HepG2 (cell line): ENCODE data around the gene TBC1D24. TPM values are rescaled to one million over a fixed set of nuclear protein-coding genes. Genes with fewer than 3 reads are reported as not detected.

Experiments
- ATAC-seq: fragments of 200-7000 bp; cut with Tn5 transposase; 3 replicates; pipeline ENCODE4 v1.9.1; 2020; ENCODE audit warnings: mild to moderate bottlenecking, moderate library complexity
- BruUV-seq: library from RNA; stranded (reverse); fragments of 400-500 nt; replicated peaks from 2 replicates; lab custom pipeline; 2021; lab: Mats Ljungman, UMichigan
- CTCF ChIA-PET: fragments of 300-600 bp; formaldehyde crosslinking; extraction: SDS; loops from one replicate; lab custom pipeline; 2021; ENCODE audit warnings: low total read pairs, inconsistent platforms, low intra/inter-chr PET ratio; lab: Yijun Ruan, JAX
- POLR2A ChIA-PET: fragments of 350-600 bp; sonication (Branson Sonifier 250); formaldehyde crosslinking; loops from one replicate; lab custom pipeline; 2020; ENCODE audit warnings: antibody characterized with exemption, inconsistent platforms; lab: Yijun Ruan, JAX
- DNase-seq: peaks from one replicate; pipeline ENCODE4 v3.0.0-alpha.2; 2015; ENCODE audit warnings: low spot score
- FAIRE-seq: peaks from 3 replicates; lab custom pipeline; 2011; peaks lifted over from hg19 to GRCh38; lab: Jason Lieb, UNC
- H2AFZ ChIP-seq: one replicate; pipeline ENCODE4 v1.6.1; 2011; ENCODE audit warnings: low read length, inconsistent platforms
- H3K27ac ChIP-seq: fragments of 300-600 bp; 3 replicates; pipeline ENCODE4 v1.8.0; 2011; ENCODE audit warnings: mixed run types, mild to moderate bottlenecking, mixed read lengths, low read length, inconsistent platforms; ENCODE audit not compliant: insufficient read depth; ENCODE audit errors: extremely low read length
- H3K27me3 ChIP-seq, 2 experiments: fragments of 200-600 bp in 1 of 2; 2 replicates in 1 of 2; 3 replicates in 1 of 2; pipeline versions ENCODE4 v1.6.0 to v1.8.0; 2011; ENCODE audit warnings: low read length in 2 of 2, mild to moderate bottlenecking in 2 of 2, moderate library complexity in 2 of 2, inconsistent platforms in 1 of 2; ENCODE audit not compliant: insufficient read depth in 2 of 2, control insufficient read depth in 1 of 2
- H3K36me3 ChIP-seq, 2 experiments: fragments of 200-600 bp in 1 of 2; replicated peaks in 1 of 2; 2 replicates in 1 of 2; 3 replicates in 1 of 2; pipeline versions ENCODE4 v1.5.1 to v1.8.0; 2011; ENCODE audit warnings: low read length in 2 of 2, inconsistent platforms in 1 of 2; ENCODE audit not compliant: insufficient read depth in 2 of 2, control insufficient read depth in 1 of 2
- H3K4me1 ChIP-seq: 2 replicates; pipeline ENCODE4 v1.5.1; 2012; ENCODE audit warnings: low read length, inconsistent platforms; ENCODE audit not compliant: insufficient read depth
- H3K4me2 ChIP-seq: 2 replicates; pipeline ENCODE4 v1.6.0; 2011; ENCODE audit warnings: low read depth, low read length, inconsistent platforms
- H3K4me3 ChIP-seq, 3 experiments: fragments of 200-600 bp in 1 of 3; sonication (generic), shearing (Covaris generic) in 1 of 3; replicated peaks in 1 of 3; 2 replicates each; pipeline ENCODE4 v1.5.1; 2011 to 2016; ENCODE audit warnings: low read length in 3 of 3, inconsistent platforms in 2 of 3, low read depth in 2 of 3, mild to moderate bottlenecking in 2 of 3, control low read depth in 1 of 3, mixed read lengths in 1 of 3; ENCODE audit not compliant: insufficient read depth in 1 of 3
- H3K79me2 ChIP-seq: one replicate; pipeline ENCODE4 v1.6.1; 2011; ENCODE audit warnings: low read length, inconsistent platforms; ENCODE audit not compliant: insufficient read depth
- H3K9ac ChIP-seq: 2 replicates; pipeline ENCODE4 v1.6.0; 2011; ENCODE audit warnings: mild to moderate bottlenecking, low read depth, low read length, inconsistent platforms; ENCODE audit not compliant: insufficient read depth
- H3K9me3 ChIP-seq: 2 replicates; pipeline ENCODE4 v1.5.1; 2012; ENCODE audit warnings: mild to moderate bottlenecking, low read length
- H4K20me1 ChIP-seq: 2 replicates; pipeline ENCODE4 v1.6.0; 2011; ENCODE audit warnings: inconsistent platforms, mild to moderate bottlenecking, low read length, moderate library complexity; ENCODE audit not compliant: insufficient read depth
- ATF7-NPFF ChIP-seq: sonication (generic); formaldehyde crosslinking; IDR thresholded peaks from 2 replicates; pipeline ENCODE4 v1.8.1; 2023; ENCODE audit warnings: mild to moderate bottlenecking, low read depth, missing genetic modification reagents, moderate library complexity
- FOXP1 ChIP-seq, 2 experiments: fragments of 450-650 bp in 1 of 2; IDR thresholded peaks; 2 replicates each; pipeline ENCODE4 v1.6.1; 2017 to 2018; ENCODE audit warnings: antibody characterized with exemption in 1 of 2
- GATA4 ChIP-seq: sonication (generic); IDR thresholded peaks from 2 replicates; pipeline ENCODE4 v1.6.1; 2016; ENCODE audit warnings: antibody characterized with exemption, low read depth, borderline replicate concordance
- GATAD1 ChIP-seq: IDR thresholded peaks from 2 replicates; pipeline ENCODE4 v1.6.1; 2016; ENCODE audit warnings: missing genetic modification reagents, missing compliant biosample characterization
- HMGXB3 ChIP-seq: sonication (generic); formaldehyde crosslinking; IDR thresholded peaks from 2 replicates; pipeline ENCODE4 v1.4.0; 2020; ENCODE audit warnings: missing genetic modification reagents, borderline replicate concordance
- RBAK ChIP-seq: sonication (generic); formaldehyde crosslinking; IDR thresholded peaks from 2 replicates; pipeline ENCODE4 v1.5.1; 2020; ENCODE audit warnings: mild to moderate bottlenecking, missing genetic modification reagents
- RFX1 ChIP-seq: fragments of 450-650 bp; IDR thresholded peaks from 2 replicates; pipeline ENCODE4 v1.6.1; 2017
- UBTF ChIP-seq: sonication (generic); formaldehyde crosslinking; IDR thresholded peaks from 2 replicates; pipeline ENCODE4 v1.4.0; 2020; ENCODE audit warnings: mild to moderate bottlenecking, missing genetic modification reagents
- ZEB1 ChIP-seq: IDR thresholded peaks from 2 replicates; pipeline ENCODE4 v1.6.1; 2012; ENCODE audit warnings: mild to moderate bottlenecking, low read depth, inconsistent platforms; ENCODE audit not compliant: insufficient replicate concordance
- ZFP36L1 ChIP-seq: sonication (generic); formaldehyde crosslinking; IDR thresholded peaks from 2 replicates; pipeline ENCODE4 v1.8.0; 2022; ENCODE audit warnings: mild to moderate bottlenecking, missing genetic modification reagents, moderate library complexity
- ZNF263 ChIP-seq: sonication (generic); formaldehyde crosslinking; IDR thresholded peaks from 2 replicates; pipeline ENCODE4 v1.4.0; 2020; ENCODE audit warnings: missing genetic modification reagents
- ZNF770 ChIP-seq: sonication (generic); formaldehyde crosslinking; IDR thresholded peaks from 2 replicates; pipeline ENCODE4 v1.5.0; 2020; ENCODE audit warnings: mild to moderate bottlenecking, missing genetic modification reagents
- WGBS: methylation state at CpG from one replicate; pipeline ENCODE4 v1.1.6; 2017; ENCODE audit warnings: low lambda C conversion rate; 5-methylcytosine and 5-hydroxymethylcytosine counted together
- in situ Hi-C: cut with HindIII; loops from 2 replicates; pipeline ENCODE4 v1.10.0; 2017; ENCODE audit warnings: low pct_unique_long_range_greater_than_20kb; ENCODE audit not compliant: extremely low pct_ligation_motif_present
- intact Hi-C: fragments of 100-400 bp; cut with micrococcal nuclease; formaldehyde crosslinking; loops from one replicate; pipeline ENCODE4 v1.10.0; 2022; ENCODE audit not compliant: unreplicated experiment
- polyA plus RNA-seq, 8 experiments: library from polyadenylated mRNA; depleted of rRNA in 3 of 8; stranded (reverse) in 7 of 8; unstranded in 1 of 8; fragments of >200 nt; fragmentation: Illumina TruSeq in 4 of 8; extraction: Trizol in 4 of 8; gene quantifications; 2 replicates each; pipeline versions ENCODE4 v1.2.1 to v1.2.3, GENCODE V29; 2011 to 2016; ENCODE audit warnings: low read depth in 4 of 8, missing spikeins in 1 of 8, mixed read lengths in 1 of 8; ENCODE audit not compliant: insufficient read depth in 1 of 8
- total RNA-seq, 5 experiments: library from RNA; depleted of rRNA; stranded (reverse); fragments of >200 nt; fragmentation: Illumina TruSeq; extraction: Trizol; gene quantifications; 2 replicates each; pipeline ENCODE4 v1.2.3, GENCODE V29; 2016; ENCODE audit warnings: low read depth in 1 of 5
- TF ChIP-seq, protein P1 (sequence below): sonication (generic); formaldehyde crosslinking; IDR thresholded peaks from 2 replicates; pipeline ENCODE4 v1.5.0; 2020; ENCODE audit warnings: missing genetic modification reagents, mild to moderate bottlenecking, borderline replicate concordance

The TBC1D24 gene
- total and polyA plus RNA-seq, 2 of the 13 experiments (the other 11 are each of a cell fraction or from before 2014, with no cell fraction given), result 7.7 to 13.7 TPM

GRCh38 chr16:2496223-2497115 lies 21.5 kb downstream of the TBC1D24 start:
- H3K27ac ChIP-seq, result no peak overlapping the region
- H3K4me2 ChIP-seq, result no peak overlapping the region
- peaks cover 12 to 29% of the 10 kb centered on the region in 2 experiments; a peak in 4 of 5 replicates for H3K36me3 ChIP-seq
- H3K4me3 ChIP-seq, result no peak overlapping the region
- H3K9me3 ChIP-seq, result no peaks in the 10 kb centered on the region
- H3K79me2 ChIP-seq, result no peaks in the 10 kb centered on the region
- no peak for ATAC-seq
- no peak for FAIRE-seq
- in situ Hi-C loops (no loop called here), intact Hi-C loops (no loop called here)
- POLR2A ChIA-PET, result no interaction called here
- no peak overlapping the region for H2AFZ ChIP-seq
- no peak overlapping the region for H3K9ac ChIP-seq
- no peaks in the 10 kb centered on the region for H3K27me3 ChIP-seq
- DNase-seq, result no peak
- WGBS, result 97% methylated on average over 31 of the region's 62 CpGs
- peaks cover 14% of the 10 kb centered on the region for H3K4me1 ChIP-seq
- BruUV-seq, result no TSS peak
- no peaks in the 10 kb centered on the region for H4K20me1 ChIP-seq
- CTCF ChIA-PET, result no interaction called here
- TF ChIP-seq ZNF263 (CRISPR knock-in tag) (no peak), ZEB1 (no peak), FOXP1 (IDR thresholded peaks at IDR 0.05) (no peak), FOXP1 (CRISPR knock-in tag; IDR thresholded peaks at IDR 0.05) (no peak), ATF7-NPFF (CRISPR knock-in tag) (no peak), UBTF (CRISPR knock-in tag) (no peak), RBAK (CRISPR knock-in tag) (no peak), GATA4 (no peak), RFX1 (no peak), HMGXB3 (CRISPR knock-in tag) (no peak), ZFP36L1 (CRISPR knock-in tag) (no peak), ZNF770 (CRISPR knock-in tag) (no peak), GATAD1 (no peak)
- TF ChIP-seq, protein P1, sequence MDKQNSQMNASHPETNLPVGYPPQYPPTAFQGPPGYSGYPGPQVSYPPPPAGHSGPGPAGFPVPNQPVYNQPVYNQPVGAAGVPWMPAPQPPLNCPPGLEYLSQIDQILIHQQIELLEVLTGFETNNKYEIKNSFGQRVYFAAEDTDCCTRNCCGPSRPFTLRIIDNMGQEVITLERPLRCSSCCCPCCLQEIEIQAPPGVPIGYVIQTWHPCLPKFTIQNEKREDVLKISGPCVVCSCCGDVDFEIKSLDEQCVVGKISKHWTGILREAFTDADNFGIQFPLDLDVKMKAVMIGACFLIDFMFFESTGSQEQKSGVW (CRISPR knock-in tag), result no peak
